Endothelial cell (in vitro differentiated cells): ENCODE data around the gene MPL. TPM values are rescaled to one million over a fixed set of nuclear protein-coding genes. Genes with fewer than 3 reads are reported as not detected.

Source experiments
- DNase-seq: peaks from one replicate; pipeline ENCODE4 v3.0.0; 2021; ENCODE audit warnings: low spot score
- H3K27ac Mint-ChIP-seq: one replicate; pipeline ENCODE4 v1.8.0; 2021; ENCODE audit warnings: mixed read lengths, inconsistent platforms; ENCODE audit not compliant: unreplicated experiment
- H3K27me3 Mint-ChIP-seq: one replicate; pipeline ENCODE4 v1.8.0; 2021; ENCODE audit warnings: mild to moderate bottlenecking, moderate library complexity, mixed read lengths, inconsistent platforms; ENCODE audit not compliant: unreplicated experiment
- H3K36me3 Mint-ChIP-seq: one replicate; pipeline ENCODE4 v1.8.0; 2021; ENCODE audit warnings: mild to moderate bottlenecking, low read depth, mixed read lengths, inconsistent platforms; ENCODE audit not compliant: unreplicated experiment
- H3K4me1 Mint-ChIP-seq: one replicate; pipeline ENCODE4 v1.8.0; 2021; ENCODE audit warnings: mild to moderate bottlenecking, mixed read lengths, inconsistent platforms; ENCODE audit not compliant: unreplicated experiment
- H3K4me3 Mint-ChIP-seq: one replicate; pipeline ENCODE4 v1.8.0; 2021; ENCODE audit warnings: mild to moderate bottlenecking, mixed read lengths, inconsistent platforms; ENCODE audit not compliant: unreplicated experiment
- H3K9me3 Mint-ChIP-seq: one replicate; pipeline ENCODE4 v1.8.0; 2021; ENCODE audit warnings: mixed read lengths, inconsistent platforms; ENCODE audit not compliant: unreplicated experiment
- total RNA-seq: library from RNA; stranded (reverse); fragmentation: NEBNext Ultra II Directional; extraction: Animal tissue kit (Norgen Biotek cat#: 25700); gene quantifications from one replicate; pipeline ENCODE4 v1.2.1, GENCODE V29; 2021; ENCODE audit not compliant: unreplicated experiment
- TF ChIP-seq, protein P1 (sequence below): fragments of 200-600 bp; sonication (generic); IDR thresholded peaks from one replicate; pipeline ENCODE4 v1.5.0; 2021; ENCODE audit warnings: antibody characterized with exemption; ENCODE audit not compliant: unreplicated experiment

The MPL gene
- total RNA-seq, 1 donor from 2014 or later = 6.2 TPM

DNA sequence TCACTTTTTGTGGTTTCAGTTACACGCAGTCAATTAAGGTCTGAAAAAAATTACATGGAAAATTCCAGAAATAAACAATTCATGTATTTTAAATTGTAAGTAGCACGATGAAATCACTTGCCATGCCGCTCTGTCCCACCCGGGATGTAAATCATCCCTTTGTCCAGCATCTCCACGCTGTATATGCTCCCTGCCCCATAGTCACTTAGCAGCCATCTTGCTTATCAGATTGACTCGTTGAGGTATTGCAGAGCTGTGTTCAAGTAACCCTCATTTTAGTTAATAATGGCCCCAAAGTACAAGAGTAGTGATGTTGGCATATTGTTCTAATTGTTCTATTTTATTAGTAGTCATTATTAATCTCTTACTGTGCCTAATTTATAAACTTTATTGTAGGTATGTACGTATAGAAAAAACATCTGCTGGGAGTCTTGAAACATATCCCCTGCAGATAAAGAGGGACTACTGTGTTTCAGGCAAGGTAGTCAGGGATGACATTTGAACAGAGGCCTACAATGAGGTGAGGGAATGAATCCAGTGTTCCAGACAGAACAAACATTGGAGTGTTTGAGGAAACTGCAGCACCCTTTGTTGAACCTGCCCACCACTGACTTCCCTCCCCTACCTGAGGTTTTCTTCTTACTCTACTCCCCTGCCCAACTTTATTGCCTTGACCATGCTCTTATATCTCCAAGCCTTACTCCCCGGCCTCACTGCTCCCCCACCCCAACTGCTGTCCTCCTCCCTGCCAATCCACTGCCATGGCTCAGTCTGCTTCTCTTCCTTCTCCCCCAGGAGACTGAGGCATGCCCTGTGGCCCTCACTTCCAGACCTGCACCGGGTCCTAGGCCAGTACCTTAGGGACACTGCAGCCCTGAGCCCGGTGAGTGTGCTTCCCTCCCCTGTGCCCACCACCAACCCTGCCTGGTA lies 14.1 kb downstream of the MPL start:
- Mint-ChIP-seq H3K4me3 (no peak overlapping the region), H3K4me1 (peaks cover 12% of the 10 kb centered on the region), H3K27me3 (peaks cover 16% of the 10 kb centered on the region), H3K9me3 (no peaks in the 10 kb centered on the region), H3K27ac (no peak overlapping the region), H3K36me3 (no peaks in the 10 kb centered on the region)
- TF ChIP-seq, protein P1, sequence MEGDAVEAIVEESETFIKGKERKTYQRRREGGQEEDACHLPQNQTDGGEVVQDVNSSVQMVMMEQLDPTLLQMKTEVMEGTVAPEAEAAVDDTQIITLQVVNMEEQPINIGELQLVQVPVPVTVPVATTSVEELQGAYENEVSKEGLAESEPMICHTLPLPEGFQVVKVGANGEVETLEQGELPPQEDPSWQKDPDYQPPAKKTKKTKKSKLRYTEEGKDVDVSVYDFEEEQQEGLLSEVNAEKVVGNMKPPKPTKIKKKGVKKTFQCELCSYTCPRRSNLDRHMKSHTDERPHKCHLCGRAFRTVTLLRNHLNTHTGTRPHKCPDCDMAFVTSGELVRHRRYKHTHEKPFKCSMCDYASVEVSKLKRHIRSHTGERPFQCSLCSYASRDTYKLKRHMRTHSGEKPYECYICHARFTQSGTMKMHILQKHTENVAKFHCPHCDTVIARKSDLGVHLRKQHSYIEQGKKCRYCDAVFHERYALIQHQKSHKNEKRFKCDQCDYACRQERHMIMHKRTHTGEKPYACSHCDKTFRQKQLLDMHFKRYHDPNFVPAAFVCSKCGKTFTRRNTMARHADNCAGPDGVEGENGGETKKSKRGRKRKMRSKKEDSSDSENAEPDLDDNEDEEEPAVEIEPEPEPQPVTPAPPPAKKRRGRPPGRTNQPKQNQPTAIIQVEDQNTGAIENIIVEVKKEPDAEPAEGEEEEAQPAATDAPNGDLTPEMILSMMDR = no peak
- DNase-seq = no peak

DNA sequence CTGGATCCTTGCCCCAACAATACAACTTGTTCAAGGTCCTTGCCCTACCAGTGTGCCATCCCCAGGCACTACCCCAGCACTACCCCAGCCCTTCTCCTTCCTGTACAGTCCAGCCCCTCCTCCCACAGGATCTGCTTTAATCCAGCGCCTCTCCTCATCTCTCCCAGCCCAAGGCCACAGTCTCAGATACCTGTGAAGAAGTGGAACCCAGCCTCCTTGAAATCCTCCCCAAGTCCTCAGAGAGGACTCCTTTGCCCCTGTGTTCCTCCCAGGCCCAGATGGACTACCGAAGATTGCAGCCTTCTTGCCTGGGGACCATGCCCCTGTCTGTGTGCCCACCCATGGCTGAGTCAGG lies 14.7 kb downstream of the MPL start:
- no peak for DNase-seq
- H3K36me3 Mint-ChIP-seq = no peaks in the 10 kb centered on the region
- H3K27ac Mint-ChIP-seq = peak overlapping the region; percentile 10
- no peak overlapping the region for H3K4me3 Mint-ChIP-seq
- H3K4me1 Mint-ChIP-seq = peaks cover 12% of the 10 kb centered on the region
- H3K9me3 Mint-ChIP-seq = no peaks in the 10 kb centered on the region
- TF ChIP-seq, protein P1 = no peak
- H3K27me3 Mint-ChIP-seq = peaks cover 16% of the 10 kb centered on the region

DNA sequence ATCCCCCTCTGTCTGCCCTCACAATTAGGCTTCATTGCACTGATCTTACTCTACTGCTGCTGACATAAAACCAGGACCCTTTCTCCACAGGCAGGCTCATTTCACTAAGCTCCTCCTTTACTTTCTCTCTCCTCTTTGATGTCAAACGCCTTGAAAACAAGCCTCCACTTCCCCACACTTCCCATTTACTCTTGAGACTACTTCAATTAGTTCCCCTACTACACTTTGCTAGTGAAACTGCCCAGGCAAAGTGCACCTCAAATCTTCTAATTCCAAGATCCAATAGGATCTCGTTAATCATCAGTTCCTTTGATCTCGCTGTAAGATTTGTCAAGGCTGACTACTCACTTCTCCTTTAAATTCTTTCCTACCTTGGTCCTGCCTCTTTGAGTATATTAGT lies 15.3 kb downstream of the MPL start:
- Mint-ChIP-seq H3K4me3 (no peak overlapping the region), H3K36me3 (no peaks in the 10 kb centered on the region), H3K27me3 (peaks cover 16% of the 10 kb centered on the region), H3K4me1 (peaks cover 14% of the 10 kb centered on the region), H3K9me3 (no peaks in the 10 kb centered on the region), H3K27ac (peak overlapping the region; percentile 16)
- TF ChIP-seq, protein P1 = no peak
- DNase-seq = no peak

DNA sequence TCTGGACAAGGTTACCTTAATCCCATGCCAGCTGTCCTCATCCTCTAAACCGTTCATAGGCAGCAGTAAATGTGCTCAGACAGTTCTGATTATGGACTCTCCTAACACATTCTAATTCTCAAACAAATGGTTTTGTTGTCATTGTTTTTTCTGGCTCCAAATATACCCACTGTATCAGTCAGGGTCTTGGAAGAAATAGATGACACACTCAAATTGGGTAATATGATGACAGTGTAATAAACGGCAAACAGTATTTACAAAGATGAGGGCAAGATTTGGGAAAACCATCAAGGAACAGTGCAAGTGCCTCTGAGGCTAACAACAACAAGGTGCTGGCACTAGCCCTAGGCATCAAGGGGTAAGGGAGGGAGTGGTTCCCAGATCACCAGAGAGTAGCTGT lies 16.9 kb downstream of the MPL start:
- H3K27me3 Mint-ChIP-seq = peaks cover 11% of the 10 kb centered on the region
- TF ChIP-seq, protein P1 = no peak
- H3K27ac Mint-ChIP-seq = no peak overlapping the region
- no peak overlapping the region for H3K4me3 Mint-ChIP-seq
- H3K4me1 Mint-ChIP-seq = peaks cover 8% of the 10 kb centered on the region
- H3K9me3 Mint-ChIP-seq = no peaks in the 10 kb centered on the region
- no peak for DNase-seq
- H3K36me3 Mint-ChIP-seq = no peaks in the 10 kb centered on the region

DNA sequence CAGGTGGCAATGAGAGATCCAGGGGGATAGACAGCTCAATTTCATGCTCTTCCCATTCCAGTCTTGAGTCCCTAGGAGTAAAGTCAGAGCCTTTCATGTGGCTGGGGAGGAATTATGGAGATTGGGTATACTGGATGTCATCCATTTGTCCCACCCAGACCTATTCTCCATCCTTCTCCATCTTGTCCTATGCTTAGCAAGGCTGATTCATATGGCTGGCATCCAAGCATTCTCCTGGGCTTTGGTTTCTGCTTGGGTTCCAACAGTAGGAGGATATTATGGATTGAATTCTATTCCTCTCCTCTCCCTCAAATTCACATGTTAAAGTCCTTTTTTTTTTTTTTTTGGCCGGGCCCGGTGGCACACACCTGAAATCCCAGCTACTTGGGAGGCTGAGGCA lies 17.3 kb downstream of the MPL start:
- DNase-seq = no peak
- no peaks in the 10 kb centered on the region for H3K9me3 Mint-ChIP-seq
- H3K27ac Mint-ChIP-seq = no peak overlapping the region
- H3K36me3 Mint-ChIP-seq = no peaks in the 10 kb centered on the region
- no peak overlapping the region for H3K4me3 Mint-ChIP-seq
- H3K27me3 Mint-ChIP-seq = peaks cover 10% of the 10 kb centered on the region
- TF ChIP-seq, protein P1 = no peak
- peaks cover 8% of the 10 kb centered on the region for H3K4me1 Mint-ChIP-seq
